ENCODE results near the gene XDH.

GRCh38 chr2:31381601-31382000, 32.9 kb downstream of the XDH start:
- TF ChIP-seq EP300 (IDR thresholded peaks at IDR 0.05) (no peak), POLR2A (IDR thresholded peaks at IDR 0.05) (no peak), CTCF (IDR thresholded peaks at IDR 0.05) (no peak)
